ENCODE results near the gene ROBO2.

Gene ROBO2

DNA sequence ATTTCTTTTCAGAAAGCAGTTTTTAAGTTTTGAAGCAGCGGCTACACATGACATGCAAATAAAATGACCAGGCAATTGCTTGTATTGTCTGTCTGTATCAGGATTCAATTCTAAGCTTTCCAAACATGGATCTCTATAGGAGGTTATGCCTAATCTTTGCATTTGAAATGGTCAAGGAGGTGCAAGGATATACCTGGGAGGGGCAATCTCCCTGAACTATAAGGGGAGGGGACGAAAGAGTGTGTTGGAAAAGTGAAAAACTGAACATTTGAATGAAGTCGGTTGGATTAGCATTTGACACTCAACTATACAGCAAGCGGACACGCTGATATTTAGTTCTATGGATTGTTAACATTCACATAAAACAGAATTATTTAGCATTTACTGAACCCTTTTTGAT is 11.7 kb downstream of the ROBO2 start:
- no peak for DNase-seq (ENCODE audit: low read depth, low spot score)

DNA sequence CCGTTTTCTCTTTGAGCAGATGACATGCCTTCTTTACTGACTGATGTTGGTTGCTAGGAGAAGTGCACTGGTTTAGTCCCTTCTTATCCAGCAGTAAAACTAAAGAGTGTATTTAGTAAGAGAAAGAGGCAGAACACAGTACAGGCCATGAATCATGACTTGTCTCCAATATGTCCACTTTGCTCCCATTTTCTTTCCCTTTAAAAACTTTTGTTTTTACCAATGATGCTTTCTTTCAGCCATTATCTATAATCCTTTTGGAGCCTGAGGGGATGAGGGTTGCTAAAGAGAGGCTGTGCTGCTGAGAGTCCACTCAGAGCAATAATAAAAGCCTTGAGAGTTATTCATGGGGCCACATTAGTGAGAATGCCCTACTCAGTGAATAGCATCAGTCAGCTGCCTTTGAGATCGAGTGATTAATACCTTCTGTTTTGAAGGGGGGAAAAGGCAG is 12.2 kb downstream of the ROBO2 start:
- DNase-seq (ENCODE audit: low read depth, low spot score) = no peak

GRCh38 chr3:77052733-77053670 is 13.1 kb downstream of the ROBO2 start:
- DNase-seq (ENCODE audit: low read depth, low spot score) = no peak

DNA sequence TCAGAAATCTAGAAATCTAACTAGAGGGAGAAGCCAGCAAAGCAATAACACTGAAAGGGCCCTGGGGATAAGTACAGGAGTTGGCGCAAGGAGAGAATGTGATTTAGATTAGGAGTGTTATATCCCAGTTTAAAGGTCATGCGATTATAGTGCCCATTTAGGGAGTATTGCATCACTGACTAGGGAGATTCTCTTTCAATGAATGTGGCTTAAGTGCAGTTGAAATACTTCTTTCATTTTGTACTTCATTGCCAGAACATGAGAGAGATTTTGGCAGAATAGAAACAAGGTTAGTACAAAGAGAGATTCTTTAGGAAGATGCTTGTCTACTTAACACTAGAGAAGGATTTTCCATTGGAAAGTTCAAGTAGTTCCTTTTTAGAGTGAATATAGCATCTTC is 13.9 kb downstream of the ROBO2 start:
- DNase-seq (ENCODE audit: low read depth, low spot score) = no peak

GRCh38 chr3:77055841-77056341 is 16.0 kb downstream of the ROBO2 start:
- DNase-seq (ENCODE audit: low read depth, low spot score) = no peak

DNA sequence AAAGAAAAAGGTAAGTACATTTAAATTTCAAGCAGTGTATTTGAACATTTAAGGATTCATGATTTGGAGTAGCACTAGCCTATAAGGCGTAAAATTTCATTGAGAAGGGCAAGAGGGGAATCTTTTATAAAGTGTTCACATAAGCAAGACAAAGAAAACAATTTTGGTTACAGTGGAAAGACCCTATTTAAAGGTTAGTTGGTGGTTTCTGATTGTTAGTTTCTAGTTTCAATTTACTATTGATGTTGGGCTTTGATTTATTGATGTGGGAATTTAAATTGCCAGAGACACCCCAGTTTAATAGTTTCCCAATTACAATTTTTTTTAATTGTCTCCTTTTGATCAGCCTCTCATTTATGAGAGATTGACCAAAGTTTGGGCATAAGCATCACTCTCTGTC is 19.5 kb downstream of the ROBO2 start:
- no peak for DNase-seq (ENCODE audit: low read depth, low spot score)

DNA sequence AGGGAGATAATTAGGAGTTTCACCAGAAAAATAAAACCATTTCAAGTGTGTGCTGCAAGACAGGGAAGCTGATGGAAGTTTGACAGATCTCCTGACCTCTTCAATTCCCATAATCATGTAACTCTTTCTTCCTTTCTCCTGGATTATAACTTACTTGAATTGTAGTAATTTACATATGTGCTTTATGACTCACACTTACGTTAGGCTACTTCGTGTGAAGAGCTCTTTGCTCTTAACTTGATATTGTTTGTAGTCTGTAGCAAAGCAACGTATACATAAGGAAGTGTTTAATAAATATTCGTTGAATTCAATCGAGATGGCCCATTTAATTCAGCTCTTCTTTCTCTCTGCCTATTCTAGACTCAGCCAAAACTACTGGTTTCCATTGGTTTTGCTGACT is 23.5 kb downstream of the ROBO2 start:
- DNase-seq (ENCODE audit: low read depth, low spot score) = no peak

DNA sequence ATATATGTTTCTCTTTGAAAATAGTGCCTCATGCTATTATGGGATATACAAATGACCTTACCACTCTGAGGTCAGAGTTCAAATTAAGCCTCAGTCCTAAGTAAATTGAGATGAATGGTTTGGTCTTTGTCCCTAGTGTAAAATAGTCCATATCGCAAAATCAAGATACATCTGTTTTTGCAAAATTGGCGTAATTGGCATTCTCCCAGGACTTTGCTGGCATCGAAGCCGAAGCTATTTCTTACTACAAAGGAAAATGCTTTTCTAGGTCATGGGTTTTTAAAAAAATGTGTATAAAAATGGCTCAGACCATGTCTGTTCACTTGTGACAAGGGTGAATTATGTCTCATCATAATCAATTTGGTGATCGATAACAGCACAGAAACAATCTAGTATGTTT is 25.9 kb downstream of the ROBO2 start:
- DNase-seq (ENCODE audit: low read depth, low spot score) = no peak

DNA sequence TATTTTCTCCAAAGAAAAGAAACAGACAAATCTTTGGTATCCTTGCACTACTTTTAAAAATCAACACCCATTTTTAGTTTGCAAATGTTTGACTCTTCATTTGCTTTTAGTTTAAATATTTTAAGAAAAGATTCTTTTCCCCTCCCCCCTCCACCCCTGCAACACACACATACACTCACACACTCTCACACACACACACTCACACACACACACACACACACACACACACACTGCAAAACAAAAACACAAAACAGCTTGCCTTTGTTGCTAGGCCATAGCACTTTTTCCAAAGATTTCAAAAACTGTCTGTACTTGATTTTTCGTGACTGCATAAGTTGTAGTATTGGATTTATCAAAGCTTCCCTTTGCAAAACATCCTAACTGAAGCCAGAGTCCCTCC is 26.9 kb downstream of the ROBO2 start:
- no peak for DNase-seq (ENCODE audit: low read depth, low spot score)

- no peak for DNase-seq (ENCODE audit: low read depth, low spot score)
These were observed 28.9 kb downstream of the ROBO2 start for GRCh38 chr3:77068808-77069207.

DNA sequence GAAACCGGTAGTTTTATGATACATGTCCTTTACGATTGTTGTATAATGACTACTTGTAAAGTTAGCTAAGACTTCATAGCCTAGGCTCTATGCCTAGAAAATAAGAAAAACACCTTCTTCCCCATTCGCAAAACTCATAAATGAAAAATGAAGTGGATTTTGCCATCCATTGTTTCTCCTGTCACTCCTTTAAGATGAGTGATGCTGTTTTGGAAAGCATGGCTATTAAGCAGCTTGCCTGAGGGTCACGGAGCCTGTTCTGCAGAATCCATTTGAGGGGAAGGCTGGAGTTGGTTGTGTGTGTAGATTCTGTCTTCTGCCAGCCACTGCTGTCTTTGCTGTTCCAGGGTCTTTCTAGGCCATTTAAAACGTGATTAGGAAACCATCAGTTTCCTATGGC is 31.5 kb downstream of the ROBO2 start:
- no peak for DNase-seq (ENCODE audit: low read depth, low spot score)

- DNase-seq (ENCODE audit: low read depth, low spot score) = no peak
These were observed 31.9 kb downstream of the ROBO2 start for GRCh38 chr3:77071809-77072208.

- no peak for DNase-seq (ENCODE audit: low read depth, low spot score)
These were observed 32.3 kb downstream of the ROBO2 start for GRCh38 chr3:77072232-77072631.

- DNase-seq (ENCODE audit: low read depth, low spot score) = no peak
These were observed 38.4 kb downstream of the ROBO2 start for GRCh38 chr3:77078279-77078678.

GRCh38 chr3:77079988-77080610 is 40.2 kb downstream of the ROBO2 start:
- DNase-seq (ENCODE audit: low read depth, low spot score) = no peak

DNA sequence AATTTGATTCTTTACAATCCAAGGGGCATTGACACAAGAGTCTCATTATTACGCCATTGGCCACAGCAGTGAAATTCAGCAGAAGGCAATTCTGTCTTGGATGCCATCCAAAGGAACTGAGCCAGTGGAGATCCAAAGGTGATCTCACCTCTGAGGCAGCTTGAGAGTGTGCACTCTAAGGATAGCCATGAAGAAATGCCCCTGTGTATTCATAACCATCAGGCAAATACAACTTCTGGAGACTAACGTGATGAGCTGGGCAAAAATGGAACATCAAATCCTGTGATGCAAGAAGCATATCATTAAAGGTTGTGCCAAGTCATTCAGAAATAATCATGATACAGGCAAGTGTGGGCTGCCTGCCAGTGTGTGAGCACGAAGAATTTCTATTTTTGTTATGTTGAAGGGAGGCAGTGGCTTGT is 41.4 kb downstream of the ROBO2 start:
- no peak for DNase-seq (ENCODE audit: low read depth, low spot score)

GRCh38 chr3:77084511-77084910 is 44.6 kb downstream of the ROBO2 start:
- DNase-seq (ENCODE audit: low read depth, low spot score) = no peak

DNA sequence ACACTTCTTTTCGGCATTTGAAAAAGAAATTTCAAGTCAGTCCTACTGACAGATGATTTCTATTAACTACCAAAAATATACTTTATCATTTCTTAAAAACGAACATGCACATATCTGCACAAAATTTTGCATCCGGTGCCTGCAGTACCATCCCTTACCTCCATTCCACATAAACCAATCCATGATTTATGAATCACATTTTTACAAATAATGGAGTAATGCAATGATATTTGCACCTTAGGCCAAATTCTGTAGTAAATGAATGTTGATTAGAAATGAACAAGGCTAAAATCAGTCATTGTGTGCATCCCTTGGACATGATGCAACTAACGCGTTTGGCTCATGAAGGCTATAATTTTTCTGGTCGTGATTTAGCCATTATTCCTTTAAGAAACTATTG is 46.5 kb downstream of the ROBO2 start:
- DNase-seq (ENCODE audit: low read depth, low spot score) = no peak

GRCh38 chr3:77091809-77092208 is 51.9 kb downstream of the ROBO2 start:
- no peak for DNase-seq (ENCODE audit: low read depth, low spot score)

DNA sequence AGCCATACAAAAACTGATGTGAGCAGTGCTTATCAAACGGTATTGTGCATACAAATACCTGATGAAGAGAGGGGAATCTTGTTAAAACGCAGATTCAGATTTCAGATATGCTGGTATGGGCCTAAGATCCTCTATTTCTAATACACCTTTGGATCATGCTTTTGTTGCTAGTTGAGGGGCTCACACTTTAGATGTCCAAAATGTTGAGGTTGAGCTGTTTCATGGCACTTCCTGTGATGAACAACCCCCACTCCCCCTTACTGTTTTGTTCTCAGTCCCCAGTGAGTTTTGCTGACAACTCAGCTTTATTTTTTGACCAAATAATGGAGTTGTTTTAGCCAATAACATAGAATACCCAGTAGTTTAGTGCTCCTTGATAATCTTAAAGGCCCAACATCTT is 53.2 kb downstream of the ROBO2 start:
- no peak for DNase-seq (ENCODE audit: low read depth, low spot score)

- DNase-seq (ENCODE audit: low read depth, low spot score) = no peak
These were observed 56.2 kb downstream of the ROBO2 start for GRCh38 chr3:77096145-77096544.

DNA sequence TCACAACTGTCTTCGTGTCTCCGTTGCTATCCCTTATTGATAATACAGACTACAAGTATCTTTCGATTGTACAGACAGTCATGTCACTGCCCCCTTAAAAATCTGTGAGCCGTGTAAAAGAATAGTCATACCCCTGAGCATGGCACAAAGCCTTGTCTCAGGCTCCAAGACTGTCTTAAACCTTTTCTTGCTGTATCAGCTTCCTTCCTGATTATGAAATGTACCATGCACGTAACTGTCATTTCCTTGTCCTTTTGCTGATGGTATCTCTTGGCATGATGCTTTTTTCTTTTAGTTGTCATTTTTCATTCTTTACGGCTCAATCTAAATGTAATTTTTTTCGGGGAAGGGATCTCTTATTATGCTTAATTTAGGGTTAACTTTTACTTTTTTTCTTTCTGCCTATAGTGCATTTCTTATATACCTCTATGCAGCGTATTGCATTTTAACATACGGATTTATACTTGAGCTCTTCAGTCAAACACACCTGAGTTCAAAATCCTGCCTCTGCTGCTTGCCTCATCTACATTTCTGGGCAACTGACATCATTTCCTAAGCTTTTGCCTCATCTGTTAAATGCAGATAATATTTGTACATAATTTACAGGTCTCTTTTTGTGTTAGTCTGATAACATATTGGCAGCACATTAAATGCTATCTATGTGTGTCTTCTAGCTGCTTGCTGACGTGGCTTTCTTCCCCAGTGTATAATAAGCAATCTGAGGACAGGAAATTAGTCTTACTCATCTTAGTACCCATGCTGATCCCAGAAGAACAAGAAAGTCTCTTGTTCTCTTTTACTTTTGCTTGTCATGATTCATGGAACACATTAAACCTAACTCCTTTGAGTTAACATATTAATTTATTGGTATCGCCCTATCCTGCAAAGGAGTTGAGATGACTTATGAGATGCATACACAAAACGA is 57.3 kb downstream of the ROBO2 start:
- no peak for DNase-seq (ENCODE audit: low read depth, low spot score)

Measured in activated naive CD8-positive, alpha-beta T cell treated with anti-CD3 and anti-CD28 coated beads, Interleukin-2, amount 50 U/mL, for 16 hours (primary cell).